ENCODE data around the gene CACTIN. TPM values are rescaled to one million over a fixed set of nuclear protein-coding genes. Genes with fewer than 3 reads are reported as not detected.

Gene CACTIN
- total and polyA plus RNA-seq, 2 of the 8 experiments (the other 6 are each of a cell fraction or from before 2014, with no cell fraction given), result 25.8 to 29.9 TPM

GRCh38 chr19:3612330-3612729 lies 14.3 kb downstream of the CACTIN start:
- Histone ChIP-seq H4K5ac (ENCODE audit: insufficient read length, low read depth, low read length) (no peak overlapping the region), H3K27ac (ENCODE audit: low read depth, low read length) (no peak overlapping the region), H4K8ac (ENCODE audit: extremely low read depth, insufficient read depth, low read length) (no peak overlapping the region), H3K9me3 (ENCODE audit: insufficient read depth in 2 of 2, low read depth in 1 of 2, low read length in 1 of 2) (no peaks in the 10 kb centered on the region), H2AK5ac (ENCODE audit: low read depth, low read length) (no peak overlapping the region), H3K56ac (replicated peaks; ENCODE audit: insufficient read length, low read depth, low read length) (no peak overlapping the region), H3K79me2 (ENCODE audit: control insufficient read depth in 1 of 2, insufficient read depth in 2 of 2, low read length in 2 of 2) (no peaks in the 10 kb centered on the region), H3K4me3 (ENCODE audit: extremely low read depth in 1 of 4, insufficient read depth in 2 of 4, low read depth in 3 of 4, low read length in 4 of 4) (no peak overlapping the region), H3K9ac (replicated peaks in 1 of 4; ENCODE audit: extremely low read depth in 1 of 4, low read depth in 3 of 4, low read length in 3 of 4) (no peak overlapping the region), H3K14ac (ENCODE audit: insufficient read length) (no peak overlapping the region), H3K4me1 (replicated peaks in 1 of 4; ENCODE audit: control insufficient read depth in 3 of 4, insufficient read depth in 4 of 4, low read length in 3 of 4) (peaks cover 3 to 6% (median 5%) of the 10 kb centered on the region in 4 experiments; a peak in 5 of 7 replicates), H4K20me1 (replicated peaks in 1 of 2; ENCODE audit: control insufficient read depth in 1 of 2, insufficient read depth in 2 of 2, low read length in 2 of 2) (peaks cover 2 to 13% of the 10 kb centered on the region in 2 experiments), H3K4me2 (ENCODE audit: insufficient read depth in 1 of 2, low read depth in 2 of 2, low read length in 2 of 2) (no peak overlapping the region), H3K18ac (ENCODE audit: extremely low read depth, low read length) (no peak overlapping the region), H4K91ac (replicated peaks; ENCODE audit: insufficient read length, low read length) (no peak overlapping the region), H3K36me3 (ENCODE audit: control insufficient read depth in 2 of 4, insufficient read depth in 4 of 4, low read length in 3 of 4) (peaks cover 0 to 21% (median 3%) of the 10 kb centered on the region in 4 experiments; a peak in 2 of 8 replicates), H2BK120ac (replicated peaks; ENCODE audit: low read depth, low read length) (no peak overlapping the region), H2AFZ (ENCODE audit: low read length) (no peak overlapping the region), H3K27me3 (replicated peaks in 1 of 4; ENCODE audit: control insufficient read depth in 3 of 4, extremely low read depth in 1 of 4, insufficient read depth in 3 of 4, low read length in 3 of 4) (no peaks in the 10 kb centered on the region), H2BK20ac (ENCODE audit: low read length) (no peak overlapping the region), H2BK15ac (ENCODE audit: low read length) (no peak overlapping the region), H3K23me2 (ENCODE audit: low read depth, low read length) (peaks cover 2% of the 10 kb centered on the region; the same call in 1 of the 2 replicates), H3K79me1 (ENCODE audit: low read depth, low read length) (no peaks in the 10 kb centered on the region; the same call in 1 of the 2 replicates), H3K4ac (replicated peaks; ENCODE audit: insufficient read length, low read depth, low read length) (no peak overlapping the region), H2BK5ac (ENCODE audit: low read depth, low read length) (no peak overlapping the region), H2BK12ac (ENCODE audit: low read depth, low read length) (no peak overlapping the region), H3K23ac (ENCODE audit: insufficient read length) (no peak overlapping the region)
- POLR2A ChIA-PET (ENCODE audit: partially characterized antibody), result interaction anchor here (0.8 to 1.7 kb wide), 3 partner anchors 34 to 60 kb away, joined by 3 to 5 read pairs (median 4); no protein-coding TSS in a partner anchor
- CTCF ChIA-PET (ENCODE audit: partially characterized antibody), result interaction anchor here (0.8 to 1.4 kb wide), 9 partner anchors 10 to 47 kb away, joined by 3 to 4 read pairs (median 3); no protein-coding TSS in a partner anchor
- TF ChIP-seq TBP (IDR thresholded peaks at IDR 0.05; ENCODE audit: low read depth, low read length), result no peak
- no peak for TF ChIP-seq BRCA1 (IDR thresholded peaks at IDR 0.05; ENCODE audit: low read depth, low read length)
- TF ChIP-seq CREB1 (IDR thresholded peaks at IDR 0.05), result no peak
- no peak for TF ChIP-seq POU5F1 (IDR thresholded peaks at IDR 0.05; ENCODE audit: low read depth, low read length)
- DNase-seq (ENCODE audit: low read depth in 1 of 2, low spot score in 2 of 2) (no peak), FAIRE-seq (no peak)
- WGBS, 2 experiments (ENCODE audit: extremely low coverage in 1 of 2, insufficient coverage in 1 of 2, insufficient read length in 1 of 2, insufficient replicate concordance in 2 of 2, low coverage in 1 of 2, low lambda C conversion rate in 2 of 2, missing lambda C conversion rate in 1 of 2), result 93% methylated on average over 32 of the region's 33 CpGs; no CpG with 5 or more reads in 1 of the 2 experiments
